HG03064 (cell line): ENCODE results near the gene PHF21A.

Experiments used
- ATAC-seq: cut with Tn5 transposase; IDR thresholded peaks from one replicate; pipeline ENCODE4 v1.9.1; 2021; ENCODE audit warnings: low read depth; ENCODE audit not compliant: unreplicated experiment

The PHF21A gene

DNA sequence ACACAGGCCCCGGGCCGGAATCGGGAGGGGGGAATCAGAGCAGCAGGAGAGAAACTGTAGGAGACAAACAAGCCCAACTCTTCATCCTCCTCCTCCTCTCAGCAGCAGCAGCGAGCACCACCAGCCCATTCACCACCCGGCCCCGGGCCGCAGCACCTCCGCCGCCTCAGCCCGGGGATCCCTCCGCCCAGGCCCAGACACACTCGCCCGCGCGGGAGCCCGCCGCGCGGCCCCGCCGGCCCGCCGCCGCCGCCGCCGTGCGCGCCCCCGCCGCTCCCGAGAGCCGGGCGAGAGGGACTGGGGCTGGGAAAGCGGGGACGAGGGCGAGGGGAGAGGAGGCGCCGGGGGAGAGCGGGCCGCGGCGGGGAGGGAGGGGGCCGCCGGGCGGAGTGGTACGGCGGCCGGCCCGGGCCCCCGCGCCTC lies at the start of gene PHF21A:
TSS of gene PHF21A (minus strand) at position 154 of the 423 bp plus-strand sequence. CDS start 37,235 bp downstream, outside the sequence.
- ATAC-seq = peak; percentile 46

DNA sequence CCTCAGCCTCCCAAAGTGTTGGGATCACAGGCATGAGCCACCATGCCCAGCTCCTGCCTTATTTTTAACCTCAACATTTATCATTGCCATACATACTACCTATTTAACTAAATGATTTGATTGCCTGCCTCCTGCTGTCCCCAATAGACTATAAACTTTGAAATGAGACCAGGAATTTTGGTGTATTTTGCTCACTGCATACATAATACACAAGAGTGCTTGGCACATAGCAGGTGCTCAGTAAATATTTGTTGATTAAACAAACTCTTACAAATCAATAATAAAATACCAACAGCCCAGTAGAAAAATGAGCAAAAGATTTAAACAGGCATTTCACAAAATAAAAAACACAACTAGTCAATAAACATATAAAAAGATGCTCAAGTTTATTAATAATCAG lies 49.5 kb upstream of the PHF21A start:
- no peak for ATAC-seq

DNA sequence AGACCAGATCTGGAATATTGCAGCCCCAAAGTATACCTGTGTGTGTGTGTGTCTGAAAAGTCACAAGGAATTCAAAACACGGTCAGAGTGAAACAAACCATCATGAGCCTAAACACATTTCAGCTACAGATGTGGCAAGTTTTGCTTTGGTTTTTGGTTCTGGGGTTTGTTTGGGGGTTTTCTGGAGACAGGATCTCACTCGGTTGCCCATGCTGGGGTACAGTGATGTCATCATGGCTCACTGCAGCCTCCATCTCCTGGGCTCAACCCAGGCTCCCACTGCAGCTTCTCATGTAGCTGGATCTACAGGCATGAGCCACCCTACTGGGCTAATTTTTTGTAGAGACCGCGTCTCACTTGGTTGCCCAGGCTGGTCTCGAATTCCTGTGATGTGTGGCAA lies 41.4 kb upstream of the PHF21A start:
- ATAC-seq = no peak

- no peak for ATAC-seq
These were observed 39.9 kb upstream of the PHF21A start for GRCh38 chr11:46161201-46161600.

DNA sequence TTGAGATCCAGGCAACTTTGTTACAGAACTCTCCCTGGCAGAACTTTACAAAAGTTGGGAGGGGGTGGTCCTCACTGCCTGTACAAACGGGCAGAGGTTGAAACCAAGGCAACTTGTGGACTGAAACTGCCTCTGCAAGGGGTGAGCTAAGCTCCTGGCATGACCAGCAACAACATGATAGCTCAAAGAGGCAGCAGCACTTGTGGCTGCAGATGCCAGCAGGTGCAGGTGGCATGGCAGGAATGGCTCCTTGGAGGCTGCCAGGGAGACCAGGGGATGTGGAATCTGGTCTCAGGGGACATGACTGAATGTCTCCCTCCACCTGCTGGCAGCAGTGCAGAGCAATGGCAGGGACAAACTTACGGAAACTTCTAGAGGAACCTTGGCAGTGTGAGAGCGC lies 38.8 kb upstream of the PHF21A start:
- no peak for ATAC-seq

GRCh38 chr11:46159680-46160079 lies 38.4 kb upstream of the PHF21A start:
- ATAC-seq = no peak

DNA sequence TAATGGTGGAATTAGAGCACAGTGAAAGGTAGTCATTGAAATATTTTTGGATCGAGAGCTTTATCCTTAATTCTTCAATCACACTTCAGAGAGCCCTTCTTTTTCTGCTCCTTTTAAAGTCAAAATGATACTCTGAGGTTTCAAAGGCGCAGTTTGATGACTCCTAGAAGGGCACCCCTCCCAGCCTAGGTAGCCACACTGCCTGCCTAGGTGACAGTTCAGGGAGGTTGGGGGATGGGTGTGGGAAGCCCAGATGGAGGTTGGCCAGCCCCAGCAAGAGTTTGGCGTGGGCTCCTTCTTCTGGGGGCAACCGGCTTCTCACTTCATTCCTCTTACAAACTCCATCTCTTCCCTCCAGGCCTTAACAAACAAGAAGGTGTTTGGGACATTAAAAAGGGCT lies 28.6 kb upstream of the PHF21A start:
- no peak for ATAC-seq

DNA sequence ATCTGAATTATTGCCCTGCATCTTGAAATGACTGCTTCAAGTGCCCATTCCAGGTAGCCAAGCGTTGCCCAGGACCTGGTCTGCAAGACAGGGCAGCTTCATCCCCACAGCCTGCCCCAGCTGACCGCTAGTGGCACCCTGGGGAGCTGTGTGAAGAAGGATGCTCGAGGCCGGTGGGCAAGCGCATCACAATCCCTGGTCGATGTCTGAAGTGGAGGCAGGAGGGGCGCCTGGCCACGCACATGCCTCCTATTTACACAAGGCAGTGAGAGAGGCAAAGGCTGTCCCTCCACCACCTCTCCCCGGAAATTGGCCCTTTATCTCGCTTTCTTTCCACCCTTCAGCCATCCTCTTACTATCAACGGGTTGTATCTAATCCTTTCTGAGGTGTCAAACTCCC lies 28.1 kb upstream of the PHF21A start:
- no peak for ATAC-seq

GRCh38 chr11:46144741-46145140 lies 23.5 kb upstream of the PHF21A start:
- ATAC-seq = no peak

DNA sequence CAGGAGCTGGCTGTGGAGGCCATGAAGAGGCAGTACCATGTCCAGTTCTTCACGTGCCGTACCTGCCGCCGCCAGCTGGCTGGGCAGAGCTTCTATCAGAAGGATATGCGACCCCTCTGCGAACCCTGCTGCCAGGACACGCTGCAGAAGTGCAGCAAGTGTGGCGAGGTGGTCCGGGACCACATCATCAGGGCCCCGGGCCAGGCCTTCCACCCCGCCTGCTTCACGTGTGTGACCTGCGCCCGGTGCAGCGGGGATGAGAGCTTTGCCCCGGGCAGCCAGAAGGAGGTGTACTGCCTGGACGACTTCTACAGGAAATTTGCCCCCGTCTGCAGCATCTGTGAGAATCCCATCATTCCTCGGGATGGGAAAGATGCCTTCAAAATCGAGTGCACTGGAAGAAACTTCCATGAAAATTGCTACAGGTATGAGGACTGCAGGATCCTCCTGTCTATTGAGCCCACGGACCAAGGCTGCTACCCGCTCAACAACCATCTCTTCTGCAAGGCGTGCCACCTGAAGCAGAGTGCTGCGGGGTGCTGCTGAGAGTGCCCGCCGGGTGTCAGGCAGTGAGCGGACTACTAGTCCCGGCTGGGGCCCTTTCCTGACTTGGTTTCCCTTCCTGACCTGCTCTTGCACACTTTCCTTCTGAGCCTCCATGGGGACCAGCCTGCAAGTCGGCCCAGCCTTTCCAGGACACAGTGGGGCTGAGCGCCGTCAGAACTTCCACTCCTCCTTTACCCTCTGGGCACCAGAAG lies 22.0 kb upstream of the PHF21A start:
- ATAC-seq = no peak

DNA sequence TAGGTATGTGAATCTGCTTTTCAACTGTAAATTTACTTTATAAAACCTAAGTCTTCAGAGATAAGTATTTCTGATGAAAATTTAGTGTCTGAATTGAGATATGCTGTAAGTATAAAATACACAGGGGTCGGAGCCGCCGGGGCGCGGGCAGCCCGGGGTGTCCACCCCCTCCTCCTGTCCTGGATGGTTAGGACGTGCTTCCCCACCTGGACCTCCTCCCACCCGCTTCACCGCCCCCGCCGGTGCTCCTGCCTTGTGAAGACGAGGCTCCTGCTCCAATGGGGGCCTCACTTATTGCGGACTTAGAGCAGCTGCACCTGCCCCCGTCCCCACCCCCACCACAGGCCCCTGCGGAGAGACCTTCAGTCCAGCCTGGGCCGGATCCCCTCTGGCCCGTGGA lies 21.3 kb upstream of the PHF21A start:
- no peak for ATAC-seq

DNA sequence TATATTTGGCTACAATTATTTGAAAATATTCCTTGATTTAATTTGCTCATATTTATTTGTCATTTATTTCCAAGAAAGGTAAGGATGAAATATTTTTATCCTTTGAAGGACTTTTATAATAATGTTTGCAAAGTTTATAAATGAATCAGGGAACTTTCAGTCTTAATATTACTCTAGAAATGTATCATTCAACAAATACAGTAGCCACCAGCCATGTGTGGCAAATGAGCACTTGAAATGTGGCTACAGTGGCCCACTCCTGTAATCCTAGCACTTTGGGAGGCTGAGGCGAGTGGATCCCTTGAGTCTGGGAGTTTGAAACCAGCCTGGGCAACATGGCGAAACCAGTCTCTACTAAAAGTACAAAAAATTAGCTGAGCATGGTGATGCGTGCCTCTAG lies 20.3 kb upstream of the PHF21A start:
- no peak for ATAC-seq

- ATAC-seq = no peak
These were observed 13.3 kb upstream of the PHF21A start for GRCh38 chr11:46134540-46134939.

DNA sequence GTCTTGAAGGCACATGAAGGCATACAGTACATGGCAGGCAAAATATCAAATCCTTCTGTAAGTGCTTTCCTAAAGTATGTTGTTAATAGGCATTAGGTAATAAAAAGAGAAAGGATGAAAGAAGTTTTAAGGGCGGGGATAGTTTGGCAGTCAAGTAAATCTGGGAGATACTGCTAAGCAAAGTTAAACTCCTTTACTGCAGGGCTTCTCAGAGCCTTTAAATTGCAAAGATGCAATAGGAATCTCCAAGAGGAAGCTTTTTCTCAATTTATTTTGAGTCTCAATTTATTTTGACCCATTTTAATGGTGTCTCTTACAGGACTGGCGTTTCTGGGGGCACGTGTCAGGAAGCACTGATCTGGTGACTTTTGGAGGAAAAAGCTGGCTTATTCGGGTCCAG lies 12.8 kb upstream of the PHF21A start:
- ATAC-seq = no peak

- ATAC-seq = no peak
These were observed 11.9 kb upstream of the PHF21A start for GRCh38 chr11:46133119-46133518.

DNA sequence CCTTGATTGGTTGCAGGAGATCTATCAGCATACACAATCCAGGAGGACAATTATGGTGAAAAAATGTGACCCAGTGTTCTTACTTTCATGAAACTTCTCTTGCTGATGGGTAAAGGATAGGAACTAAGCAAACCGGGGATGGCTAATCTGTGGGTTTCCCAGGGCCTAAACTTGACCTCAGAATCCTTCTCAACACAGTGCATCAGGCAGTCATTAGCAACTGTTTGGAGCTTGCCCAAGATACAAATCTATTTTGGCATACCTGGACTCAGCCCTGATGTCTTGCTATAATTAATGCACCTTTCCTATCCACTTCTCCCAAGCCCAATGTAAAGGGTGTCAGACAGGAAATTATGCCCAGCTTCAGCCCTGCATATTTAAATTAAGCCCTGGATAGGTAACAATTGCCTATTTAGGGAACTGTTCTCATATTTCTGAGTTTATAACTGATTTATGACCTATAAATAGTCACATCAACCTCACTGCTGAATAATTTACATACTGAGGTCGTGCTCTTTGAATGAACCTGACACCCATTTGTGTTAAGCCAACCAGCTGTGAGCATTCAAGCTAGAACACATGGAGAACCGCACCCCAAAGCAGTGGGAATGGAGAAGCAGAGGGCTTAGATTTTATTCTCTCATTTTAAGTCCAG lies 9.2 kb upstream of the PHF21A start:
- ATAC-seq = no peak

DNA sequence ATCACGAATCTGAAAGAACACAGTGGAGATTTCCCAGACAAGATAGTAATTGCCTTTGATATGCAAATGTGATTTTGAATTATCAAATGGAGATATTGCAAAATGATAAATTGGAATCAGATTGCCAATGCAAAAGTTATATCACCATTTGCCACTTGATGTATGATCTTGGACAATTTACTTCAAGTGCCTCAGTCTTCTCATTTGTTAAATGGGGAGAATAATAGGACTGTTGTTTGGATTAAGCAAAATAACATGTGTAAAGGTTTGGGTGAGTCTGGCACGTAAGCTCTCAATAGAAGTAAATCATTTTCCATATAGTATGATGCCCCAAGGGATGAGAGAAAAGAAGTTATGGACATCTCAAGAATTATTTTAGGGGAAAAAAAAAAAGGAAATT lies 7.9 kb upstream of the PHF21A start:
- ATAC-seq = no peak

DNA sequence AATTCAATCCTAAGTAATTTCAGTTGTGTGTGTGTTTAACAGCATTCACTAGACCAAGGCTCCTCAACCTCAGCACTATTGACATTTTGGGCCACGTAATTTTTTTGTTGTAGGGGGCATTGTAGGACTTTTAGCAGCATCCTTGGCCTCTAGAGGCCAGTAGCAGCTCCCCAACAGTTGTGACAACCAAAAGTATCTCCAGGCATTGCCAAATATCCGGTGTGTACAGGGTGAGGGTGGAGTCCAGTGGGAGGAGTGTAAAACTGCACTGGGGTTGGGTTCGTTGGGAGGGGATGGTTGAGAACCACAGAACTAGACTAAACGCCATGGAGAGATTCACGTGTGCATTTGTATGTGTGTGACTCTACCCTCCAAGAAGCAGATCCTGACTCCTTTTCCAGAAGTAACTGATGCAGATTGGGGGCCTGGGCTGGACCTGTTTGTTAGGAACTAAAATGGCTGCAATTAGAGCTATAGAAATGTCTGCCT lies 5.9 kb upstream of the PHF21A start:
- peak; percentile 64 for ATAC-seq

- no peak for ATAC-seq
These were observed 4.0 kb upstream of the PHF21A start for GRCh38 chr11:46125284-46125683.

- ATAC-seq = no peak
These were observed 1.9 kb upstream of the PHF21A start for GRCh38 chr11:46122945-46123715.

GRCh38 chr11:46121724-46122477 lies 647 bp upstream of the PHF21A start:
- ATAC-seq = peak; percentile 25
